ENCODE data around the gene RMC1. TPM values are rescaled to one million over a fixed set of nuclear protein-coding genes. Genes with fewer than 3 reads are reported as not detected.

The RMC1 gene
- total RNA-seq, 2 experiments from 2014 or later = 26.1 to 28.5 TPM

GRCh38 chr18:23536204-23536603, 32.9 kb downstream of the RMC1 start:
- intact Hi-C loops (cut with micrococcal nuclease) = no loop called here
- DNase-seq (no peak), ATAC-seq (no peak)
- CTCF ChIA-PET = no interaction called here
- no peak for TF ChIP-seq CTCF (IDR thresholded peaks at IDR 0.05)
- POLR2A ChIA-PET = no interaction called here
- H3K4me3 Mint-ChIP-seq = no peak overlapping the region
- H3K27me3 Mint-ChIP-seq = no peaks in the 10 kb centered on the region
- H3K36me3 Mint-ChIP-seq (ENCODE audit: low read depth) = peaks cover 47% of the 10 kb centered on the region
- peak overlapping the region; percentile 58 for H3K27ac Mint-ChIP-seq
- H3K9me3 Mint-ChIP-seq = no peaks in the 10 kb centered on the region
- peaks cover 14% of the 10 kb centered on the region for H3K4me1 Mint-ChIP-seq (ENCODE audit: low read depth)

GRCh38 chr18:23537274-23537673, 34.0 kb downstream of the RMC1 start:
- Mint-ChIP-seq H3K4me3 (no peak overlapping the region), H3K27me3 (no peaks in the 10 kb centered on the region), H3K9me3 (no peaks in the 10 kb centered on the region), H3K27ac (peak overlapping the region; percentile 19), H3K36me3 (ENCODE audit: low read depth) (peaks cover 51% of the 10 kb centered on the region), H3K4me1 (ENCODE audit: low read depth) (peaks cover 23% of the 10 kb centered on the region)
- TF ChIP-seq CTCF (IDR thresholded peaks at IDR 0.05) = no peak
- ChIA-PET CTCF (interaction anchor here (1.0 kb wide), 1 partner anchor 16 kb away, joined by 3 read pairs; no protein-coding TSS in a partner anchor), POLR2A (no interaction called here)
- DNase-seq (no peak), ATAC-seq (no peak)
- intact Hi-C loops (cut with micrococcal nuclease) = no loop called here

GRCh38 chr18:23538001-23538400, 34.7 kb downstream of the RMC1 start:
- Mint-ChIP-seq H3K36me3 (ENCODE audit: low read depth) (peaks cover 54% of the 10 kb centered on the region), H3K4me3 (no peak overlapping the region), H3K27me3 (no peaks in the 10 kb centered on the region), H3K9me3 (no peaks in the 10 kb centered on the region), H3K27ac (no peak overlapping the region), H3K4me1 (ENCODE audit: low read depth) (peaks cover 28% of the 10 kb centered on the region)
- CTCF ChIA-PET = interaction anchor here (1.0 kb wide), 1 partner anchor 22 kb away, joined by 4 read pairs; no protein-coding TSS in a partner anchor
- DNase-seq (no peak), ATAC-seq (no peak)
- TF ChIP-seq CTCF (IDR thresholded peaks at IDR 0.05) = no peak
- POLR2A ChIA-PET = no interaction called here
- intact Hi-C loops (cut with micrococcal nuclease) = no loop called here

GRCh38 chr18:23538870-23539269, 35.6 kb downstream of the RMC1 start:
- ChIA-PET POLR2A (interaction anchor here (2.0 kb wide), 1 partner anchor 46 kb away, joined by 6 read pairs; no protein-coding TSS in a partner anchor), CTCF (interaction anchor here (1.0 kb wide), 1 partner anchor 23 kb away, joined by 4 read pairs; no protein-coding TSS in a partner anchor)
- peak overlapping the region; percentile 58 for H3K27ac Mint-ChIP-seq
- TF ChIP-seq CTCF (IDR thresholded peaks at IDR 0.05) = no peak
- H3K4me1 Mint-ChIP-seq (ENCODE audit: low read depth) = peaks cover 28% of the 10 kb centered on the region
- no peaks in the 10 kb centered on the region for H3K9me3 Mint-ChIP-seq
- no peak for DNase-seq
- intact Hi-C loops (cut with micrococcal nuclease) = no loop called here
- no peaks in the 10 kb centered on the region for H3K27me3 Mint-ChIP-seq
- no peak for ATAC-seq
- H3K4me3 Mint-ChIP-seq = no peak overlapping the region
- peaks cover 56% of the 10 kb centered on the region for H3K36me3 Mint-ChIP-seq (ENCODE audit: low read depth)

GRCh38 chr18:23539296-23539695, 36.0 kb downstream of the RMC1 start:
- CTCF ChIA-PET = interaction anchor here (1.0 kb wide), 1 partner anchor 24 kb away, joined by 4 read pairs; no protein-coding TSS in a partner anchor
- H3K4me3 Mint-ChIP-seq = no peak overlapping the region
- TF ChIP-seq CTCF (IDR thresholded peaks at IDR 0.05) = no peak

More at GRCh38 chr18:23539296-23539695, 36.0 kb downstream of the RMC1 start:
- H3K27ac Mint-ChIP-seq = peak overlapping the region; percentile 58
- POLR2A ChIA-PET = interaction anchor here (2.0 kb wide), 1 partner anchor 46 kb away, joined by 6 read pairs; no protein-coding TSS in a partner anchor
- no peaks in the 10 kb centered on the region for H3K27me3 Mint-ChIP-seq
- DNase-seq (no peak), ATAC-seq (no peak)
- intact Hi-C loops (cut with micrococcal nuclease) = no loop called here
- H3K4me1 Mint-ChIP-seq (ENCODE audit: low read depth) = peaks cover 28% of the 10 kb centered on the region
- H3K9me3 Mint-ChIP-seq = no peaks in the 10 kb centered on the region
- peaks cover 56% of the 10 kb centered on the region for H3K36me3 Mint-ChIP-seq (ENCODE audit: low read depth)
